GM18873 (cell line): ENCODE data around the gene DAGLA.

Experiments used
- ATAC-seq: cut with Tn5 transposase; IDR thresholded peaks from one replicate; pipeline ENCODE4 v1.9.1; 2021; ENCODE audit warnings: mild to moderate bottlenecking, moderate library complexity, moderate number of reproducible peaks; ENCODE audit not compliant: unreplicated experiment, low FRiP score

Gene DAGLA

DNA sequence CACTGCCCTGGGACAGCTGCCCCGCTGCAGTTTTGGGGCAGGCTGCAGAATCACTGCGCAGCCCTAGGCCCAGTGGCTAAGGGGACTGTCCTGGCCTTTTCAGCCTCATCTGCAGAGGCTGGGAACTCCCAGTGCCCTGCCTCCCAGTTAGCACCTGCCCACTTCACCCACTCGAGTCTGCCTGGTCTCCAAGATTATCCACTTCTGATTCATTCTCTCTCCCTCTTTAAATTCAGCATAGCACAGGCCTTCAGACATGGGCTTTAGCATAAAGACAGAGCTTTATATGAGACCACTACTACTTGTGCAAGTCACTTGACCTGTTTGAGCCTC is 8.9 kb downstream of the DAGLA start:
- no peak for ATAC-seq

GRCh38 chr11:61690706-61691379 is 10.7 kb downstream of the DAGLA start:
- ATAC-seq: no peak

GRCh38 chr11:61691380-61692156 is 11.4 kb downstream of the DAGLA start:
- no peak for ATAC-seq

GRCh38 chr11:61693922-61694601 is 13.9 kb downstream of the DAGLA start:
- ATAC-seq: no peak

- ATAC-seq: no peak
Measured at GRCh38 chr11:61694602-61694939, 14.4 kb downstream of the DAGLA start.

DNA sequence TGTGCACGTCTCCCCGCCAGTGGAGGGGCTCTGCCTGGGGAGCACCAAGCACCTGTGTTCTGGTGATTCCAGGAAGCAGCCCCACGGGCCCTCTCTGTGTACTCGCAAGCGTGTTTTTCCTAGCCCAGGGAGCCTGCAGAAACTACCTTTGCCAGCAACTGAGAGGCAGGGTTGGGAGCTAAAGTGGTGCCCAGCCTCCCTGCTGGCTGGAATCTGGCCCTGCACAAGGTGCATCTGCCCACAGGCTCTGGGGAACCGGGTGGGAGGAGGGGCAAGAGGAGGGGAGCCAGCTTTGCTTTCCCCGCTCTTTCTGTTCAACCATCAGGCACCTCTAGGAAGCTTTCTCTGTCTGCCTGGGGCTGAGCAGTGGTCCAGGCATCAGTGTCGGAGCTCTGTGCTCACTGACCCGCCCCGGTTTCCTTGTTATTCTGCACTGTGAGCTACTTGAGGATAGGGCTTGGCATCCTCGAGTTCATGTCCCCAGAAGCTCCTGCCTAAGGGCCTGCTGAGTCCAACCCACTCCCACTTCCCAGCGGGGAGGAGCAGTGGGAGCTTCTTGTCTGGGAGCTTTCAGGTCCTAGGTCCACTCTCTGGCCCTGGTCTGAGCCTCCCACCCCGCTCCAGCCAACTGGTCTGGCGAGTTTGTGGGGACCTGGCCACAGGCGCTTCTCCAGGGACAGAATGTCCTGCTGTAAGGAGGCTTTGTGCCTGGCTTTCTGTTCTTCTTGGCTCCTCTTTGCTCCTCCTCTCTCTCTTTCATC is 14.9 kb downstream of the DAGLA start:
- no peak for ATAC-seq

DNA sequence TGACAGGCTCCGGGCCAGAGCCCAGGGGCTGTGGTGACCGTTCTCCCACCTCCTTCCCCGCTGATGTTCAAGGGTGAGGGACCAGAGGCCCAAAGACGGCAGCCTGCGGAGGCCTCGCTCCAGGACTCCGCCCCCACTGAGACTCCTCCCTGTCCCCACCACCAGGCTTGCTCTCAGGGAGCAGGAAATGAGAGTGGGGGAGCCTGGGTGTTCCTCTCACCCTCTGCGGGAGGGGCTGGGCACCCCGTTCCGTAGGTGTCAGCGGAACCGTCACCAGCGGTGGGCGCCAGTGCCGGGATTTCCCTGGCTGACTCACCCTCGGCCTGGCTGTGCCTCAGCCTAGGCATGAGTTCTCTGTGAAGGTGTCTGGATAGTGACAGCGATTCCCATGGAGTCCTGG is 15.7 kb downstream of the DAGLA start:
- no peak for ATAC-seq

GRCh38 chr11:61696602-61697001 is 16.4 kb downstream of the DAGLA start:
- no peak for ATAC-seq

GRCh38 chr11:61697078-61697502 is 16.9 kb downstream of the DAGLA start:
- ATAC-seq: no peak

DNA sequence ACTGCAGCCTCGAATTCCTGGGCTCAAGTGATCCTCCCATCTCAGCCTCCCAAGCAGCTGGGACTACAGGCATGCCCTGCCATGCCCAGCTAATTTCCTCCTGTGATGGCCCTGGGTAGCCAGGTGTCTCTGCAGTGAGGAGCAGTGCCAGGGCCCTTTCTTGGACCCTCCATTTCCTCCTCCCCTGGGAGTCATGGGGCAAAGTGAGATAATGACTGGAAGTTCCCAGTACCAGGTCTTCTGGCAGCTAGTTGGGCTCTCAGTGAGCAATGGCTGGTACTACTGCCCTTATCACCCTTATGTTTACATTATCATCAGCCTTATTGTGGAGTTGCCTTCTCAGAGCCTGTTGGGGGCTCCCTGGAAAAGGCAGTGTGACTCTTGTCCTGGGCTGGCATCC is 17.6 kb downstream of the DAGLA start:
- ATAC-seq: no peak

GRCh38 chr11:61698173-61698948 is 18.2 kb downstream of the DAGLA start:
- no peak for ATAC-seq

DNA sequence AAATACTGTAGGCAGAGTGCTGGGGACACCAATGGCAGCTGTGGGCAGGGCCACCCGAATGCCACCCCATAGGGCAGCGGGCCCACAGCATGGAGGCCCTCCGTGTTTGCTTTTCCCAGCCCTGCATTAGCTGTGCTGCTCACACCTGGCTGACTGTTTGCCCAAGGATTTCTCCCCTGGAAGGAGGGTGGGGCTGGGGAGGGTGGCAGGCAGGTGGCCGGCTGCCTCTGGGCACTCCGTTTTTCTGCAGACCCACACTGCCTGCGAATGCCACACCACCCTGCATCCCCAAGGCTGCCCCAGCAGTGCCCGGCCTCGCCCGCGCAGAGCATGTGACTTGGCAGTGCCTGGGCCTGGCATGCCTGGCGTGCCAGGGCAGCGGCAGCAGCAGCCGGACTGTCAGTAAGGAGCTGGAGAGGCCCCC is 19.6 kb downstream of the DAGLA start:
- ATAC-seq: no peak

DNA sequence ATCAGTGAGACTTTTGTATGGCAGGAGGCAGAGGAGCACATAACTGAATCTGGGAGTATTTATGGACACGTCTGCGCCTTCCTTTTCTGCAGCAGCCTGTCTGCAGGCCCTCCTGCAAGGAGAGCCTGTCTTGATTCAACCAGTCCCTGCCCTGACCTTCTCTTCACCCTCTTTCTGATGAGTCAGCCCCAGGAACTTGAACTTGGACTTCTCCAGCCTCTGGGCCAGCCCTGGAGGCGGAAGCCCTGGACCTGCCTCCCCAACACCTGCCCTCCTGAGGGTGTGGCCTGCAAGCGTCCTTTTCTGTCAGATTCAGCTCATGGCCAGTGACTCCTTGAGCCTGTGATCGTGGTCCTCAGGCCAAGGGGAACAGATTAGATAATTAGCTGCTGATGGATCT is 20.0 kb downstream of the DAGLA start:
- no peak for ATAC-seq

- ATAC-seq: no peak
Measured at GRCh38 chr11:61700720-61701119, 20.5 kb downstream of the DAGLA start.

DNA sequence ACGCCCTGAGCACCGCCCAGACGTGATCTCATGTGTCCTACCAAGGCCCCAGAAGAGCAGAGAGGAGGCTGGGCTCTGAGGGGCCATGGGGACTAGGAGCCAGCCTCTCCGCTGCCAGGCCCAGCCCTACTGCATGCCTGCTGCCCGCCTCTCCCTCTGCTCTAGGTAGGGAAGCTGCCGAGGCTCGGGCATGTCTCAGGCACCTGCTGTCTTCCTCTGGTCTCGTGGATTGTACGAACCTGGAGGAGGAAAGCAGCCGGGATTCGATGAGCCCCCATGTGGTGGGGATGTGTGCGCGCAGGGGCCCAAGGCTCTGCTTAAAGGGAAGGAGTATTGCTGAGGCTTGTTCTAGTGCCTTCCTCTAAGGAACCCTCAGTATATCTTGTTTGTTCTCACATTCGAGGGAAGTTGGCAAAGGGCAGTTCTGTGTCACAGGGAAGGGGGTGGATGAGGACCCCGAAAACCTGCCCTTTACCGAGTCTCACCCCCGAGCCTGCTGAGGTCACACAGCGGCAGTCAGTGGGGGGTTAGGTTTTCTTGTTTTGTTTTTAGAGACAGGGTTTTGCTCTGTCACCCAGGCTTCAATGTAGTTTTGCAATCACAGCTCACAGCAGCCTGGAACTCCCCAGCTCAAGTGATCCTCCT is 21.2 kb downstream of the DAGLA start:
- no peak for ATAC-seq

- no peak for ATAC-seq
Measured at GRCh38 chr11:61702701-61703312, 22.6 kb downstream of the DAGLA start.

GRCh38 chr11:61704838-61705237 is 24.6 kb downstream of the DAGLA start:
- ATAC-seq: no peak

- ATAC-seq: no peak
Measured at GRCh38 chr11:61706452-61707400, 26.5 kb downstream of the DAGLA start.
